Measurements from ENCODE around the gene PEX16.

DNA sequence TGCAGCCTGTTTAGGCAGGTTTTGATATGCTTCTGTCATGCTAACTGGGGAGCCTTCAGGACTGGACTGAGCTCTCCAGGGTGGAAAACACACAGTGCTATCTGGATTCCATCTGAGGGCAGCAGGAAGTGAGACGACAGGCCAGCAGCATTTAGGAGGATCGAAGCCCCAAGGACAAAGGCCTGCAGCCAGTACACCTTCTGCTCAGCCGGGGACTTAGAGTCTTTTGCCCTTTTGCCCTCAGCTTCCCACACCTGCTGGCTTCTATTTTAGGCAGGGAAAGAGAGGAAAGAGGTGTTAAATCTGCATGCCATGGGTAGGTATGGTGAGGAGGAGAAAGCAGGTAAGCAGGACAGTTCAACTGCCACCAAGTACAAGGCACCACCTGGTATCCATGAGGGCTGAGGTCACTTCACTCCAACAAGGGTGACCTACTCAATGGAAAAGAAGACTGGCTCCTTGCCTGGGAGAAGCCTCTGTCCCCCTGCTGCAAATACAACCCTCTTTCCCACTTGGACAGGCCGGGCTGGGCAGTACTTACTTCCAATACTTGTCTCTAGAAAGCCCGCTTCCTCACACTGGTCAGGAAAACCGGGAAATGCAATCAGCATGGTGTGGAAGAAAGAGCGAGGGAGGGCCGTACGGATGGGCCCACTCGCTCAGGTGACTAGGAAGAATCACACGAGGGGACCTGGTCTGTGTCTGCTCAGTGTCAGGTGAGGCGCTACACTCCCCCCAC is 17.1 kb upstream of the PEX16 start:
- TF ChIP-seq, protein P1, sequence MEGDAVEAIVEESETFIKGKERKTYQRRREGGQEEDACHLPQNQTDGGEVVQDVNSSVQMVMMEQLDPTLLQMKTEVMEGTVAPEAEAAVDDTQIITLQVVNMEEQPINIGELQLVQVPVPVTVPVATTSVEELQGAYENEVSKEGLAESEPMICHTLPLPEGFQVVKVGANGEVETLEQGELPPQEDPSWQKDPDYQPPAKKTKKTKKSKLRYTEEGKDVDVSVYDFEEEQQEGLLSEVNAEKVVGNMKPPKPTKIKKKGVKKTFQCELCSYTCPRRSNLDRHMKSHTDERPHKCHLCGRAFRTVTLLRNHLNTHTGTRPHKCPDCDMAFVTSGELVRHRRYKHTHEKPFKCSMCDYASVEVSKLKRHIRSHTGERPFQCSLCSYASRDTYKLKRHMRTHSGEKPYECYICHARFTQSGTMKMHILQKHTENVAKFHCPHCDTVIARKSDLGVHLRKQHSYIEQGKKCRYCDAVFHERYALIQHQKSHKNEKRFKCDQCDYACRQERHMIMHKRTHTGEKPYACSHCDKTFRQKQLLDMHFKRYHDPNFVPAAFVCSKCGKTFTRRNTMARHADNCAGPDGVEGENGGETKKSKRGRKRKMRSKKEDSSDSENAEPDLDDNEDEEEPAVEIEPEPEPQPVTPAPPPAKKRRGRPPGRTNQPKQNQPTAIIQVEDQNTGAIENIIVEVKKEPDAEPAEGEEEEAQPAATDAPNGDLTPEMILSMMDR (IDR thresholded peaks at IDR 0.05; ENCODE audit: low read length): no peak
- TF ChIP-seq EZH2 (IDR thresholded peaks at IDR 0.05; ENCODE audit: borderline replicate concordance, low read length): no peak

All from OCI-LY1 (cell line).